T-helper 2 cell treated with Interferon-gamma antibody and Interleukin-4, amounts not matched to agents 5 μg/mL and 100 μg/mL, for 36 hours (primary cell): ENCODE results near the gene TMEM244.
"Not testable (repeated sequence)": the region's sequence is repeated elsewhere in the genome, so short reads cannot be mapped to it uniquely, and the experiment has no call there.

ENCODE experiments used
- DNase-seq: peaks from one replicate; pipeline ENCODE4 v3.0.0; 2021; ENCODE audit warnings: low spot score
- H3K27ac Mint-ChIP-seq: one replicate; pipeline ENCODE4 v1.8.0; 2021; ENCODE audit warnings: mild to moderate bottlenecking, mixed read lengths
- H3K27me3 Mint-ChIP-seq: one replicate; pipeline ENCODE4 v1.8.0; 2021; ENCODE audit warnings: low read depth, mixed read lengths
- H3K36me3 Mint-ChIP-seq: one replicate; pipeline ENCODE4 v1.8.0; 2021; ENCODE audit warnings: low read depth, mixed read lengths
- H3K4me1 Mint-ChIP-seq: one replicate; pipeline ENCODE4 v1.8.0; 2021; ENCODE audit warnings: low read depth, mixed read lengths
- H3K4me3 Mint-ChIP-seq: one replicate; pipeline ENCODE4 v1.8.0; 2022; ENCODE audit warnings: mild to moderate bottlenecking, moderate library complexity, mixed read lengths
- H3K9me3 Mint-ChIP-seq: one replicate; pipeline ENCODE4 v1.8.0; 2021; ENCODE audit warnings: mixed read lengths

Gene TMEM244

GRCh38 chr6:129884211-129884610, 23.1 kb upstream of the TMEM244 start:
- H3K9me3 Mint-ChIP-seq: peaks cover 19% of the 10 kb centered on the region
- no peak overlapping the region for H3K4me3 Mint-ChIP-seq
- H3K27me3 Mint-ChIP-seq: peaks cover 16% of the 10 kb centered on the region
- DNase-seq: no peak
- peaks cover 9% of the 10 kb centered on the region for H3K4me1 Mint-ChIP-seq
- H3K27ac Mint-ChIP-seq: no peak overlapping the region
- H3K36me3 Mint-ChIP-seq: peaks cover 7% of the 10 kb centered on the region

GRCh38 chr6:129882510-129883023, 21.5 kb upstream of the TMEM244 start:
- H3K36me3 Mint-ChIP-seq: peaks cover 11% of the 10 kb centered on the region
- peaks cover 13% of the 10 kb centered on the region for H3K27me3 Mint-ChIP-seq
- peaks cover 9% of the 10 kb centered on the region for H3K4me1 Mint-ChIP-seq
- peaks cover 23% of the 10 kb centered on the region for H3K9me3 Mint-ChIP-seq
- DNase-seq: peak; percentile 8
- peak overlapping the region; percentile 44 for H3K27ac Mint-ChIP-seq
- H3K4me3 Mint-ChIP-seq: peak overlapping the region; percentile 35

- Mint-ChIP-seq H3K36me3 (peaks cover 13% of the 10 kb centered on the region), H3K9me3 (peaks cover 26% of the 10 kb centered on the region), H3K4me1 (peaks cover 25% of the 10 kb centered on the region)
- not testable (repeated sequence) for H3K27ac Mint-ChIP-seq, DNase-seq, H3K27me3 Mint-ChIP-seq, H3K4me3 Mint-ChIP-seq
Measured at GRCh38 chr6:129877894-129878293, 16.8 kb upstream of the TMEM244 start.

GRCh38 chr6:129875610-129876520, 14.8 kb upstream of the TMEM244 start:
- peak overlapping the region; percentile 38 for H3K4me3 Mint-ChIP-seq
- peaks cover 6% of the 10 kb centered on the region for H3K27me3 Mint-ChIP-seq
- H3K9me3 Mint-ChIP-seq: peaks cover 14% of the 10 kb centered on the region

GRCh38 chr6:129874837-129875236, 13.7 kb upstream of the TMEM244 start:
- H3K27ac Mint-ChIP-seq: no peak overlapping the region
- DNase-seq: no peak
- peaks cover 3% of the 10 kb centered on the region for H3K27me3 Mint-ChIP-seq
- H3K9me3 Mint-ChIP-seq: peaks cover 8% of the 10 kb centered on the region
- peaks cover 18% of the 10 kb centered on the region for H3K4me1 Mint-ChIP-seq
- no peak overlapping the region for H3K4me3 Mint-ChIP-seq
- H3K36me3 Mint-ChIP-seq: peaks cover 6% of the 10 kb centered on the region

More at GRCh38 chr6:129875610-129876520, 14.8 kb upstream of the TMEM244 start:
- DNase-seq: no peak
- peak overlapping the region; percentile 41 for H3K27ac Mint-ChIP-seq
- peaks cover 6% of the 10 kb centered on the region for H3K36me3 Mint-ChIP-seq
- peaks cover 18% of the 10 kb centered on the region for H3K4me1 Mint-ChIP-seq

- H3K4me1 Mint-ChIP-seq: peaks cover 18% of the 10 kb centered on the region
- no peak overlapping the region for H3K4me3 Mint-ChIP-seq
- peaks cover 3% of the 10 kb centered on the region for H3K36me3 Mint-ChIP-seq
- H3K9me3 Mint-ChIP-seq: peaks cover 4% of the 10 kb centered on the region
- peaks cover 3% of the 10 kb centered on the region for H3K27me3 Mint-ChIP-seq
- no peak for DNase-seq
- H3K27ac Mint-ChIP-seq: no peak overlapping the region
Measured at GRCh38 chr6:129872586-129872985, 11.5 kb upstream of the TMEM244 start.

GRCh38 chr6:129871221-129871620, 10.1 kb upstream of the TMEM244 start:
- Mint-ChIP-seq H3K27ac (no peak overlapping the region), H3K27me3 (peaks cover 3% of the 10 kb centered on the region), H3K9me3 (no peaks in the 10 kb centered on the region), H3K4me3 (no peak overlapping the region), H3K4me1 (peaks cover 14% of the 10 kb centered on the region), H3K36me3 (peaks cover 1% of the 10 kb centered on the region)
- DNase-seq: no peak

GRCh38 chr6:129867403-129867802, 6.3 kb upstream of the TMEM244 start:
- H3K4me1 Mint-ChIP-seq: no peaks in the 10 kb centered on the region
- no peak overlapping the region for H3K4me3 Mint-ChIP-seq
- H3K27ac Mint-ChIP-seq: no peak overlapping the region
- DNase-seq: no peak
- peaks cover 3% of the 10 kb centered on the region for H3K27me3 Mint-ChIP-seq
- no peaks in the 10 kb centered on the region for H3K36me3 Mint-ChIP-seq
- no peaks in the 10 kb centered on the region for H3K9me3 Mint-ChIP-seq

- no peaks in the 10 kb centered on the region for H3K36me3 Mint-ChIP-seq
- no peak overlapping the region for H3K27ac Mint-ChIP-seq
- no peak overlapping the region for H3K4me3 Mint-ChIP-seq
- no peaks in the 10 kb centered on the region for H3K4me1 Mint-ChIP-seq
- H3K27me3 Mint-ChIP-seq: no peaks in the 10 kb centered on the region
- no peaks in the 10 kb centered on the region for H3K9me3 Mint-ChIP-seq
- no peak for DNase-seq
Measured at GRCh38 chr6:129866688-129867087, 5.6 kb upstream of the TMEM244 start.

- DNase-seq: no peak
- no peaks in the 10 kb centered on the region for H3K27me3 Mint-ChIP-seq
- H3K27ac Mint-ChIP-seq: no peak overlapping the region
- no peaks in the 10 kb centered on the region for H3K4me1 Mint-ChIP-seq
- H3K9me3 Mint-ChIP-seq: no peaks in the 10 kb centered on the region
- H3K36me3 Mint-ChIP-seq: no peaks in the 10 kb centered on the region
- no peak overlapping the region for H3K4me3 Mint-ChIP-seq
Measured at GRCh38 chr6:129866256-129866655, 5.1 kb upstream of the TMEM244 start.

GRCh38 chr6:129865013-129865412, 3.9 kb upstream of the TMEM244 start:
- DNase-seq: no peak
- Mint-ChIP-seq H3K4me3 (no peak overlapping the region), H3K4me1 (peaks cover 8% of the 10 kb centered on the region), H3K9me3 (no peaks in the 10 kb centered on the region), H3K27me3 (no peaks in the 10 kb centered on the region), H3K27ac (no peak overlapping the region), H3K36me3 (no peaks in the 10 kb centered on the region)

GRCh38 chr6:129863664-129864063, 2.5 kb upstream of the TMEM244 start:
- no peak overlapping the region for H3K27ac Mint-ChIP-seq
- no peaks in the 10 kb centered on the region for H3K9me3 Mint-ChIP-seq
- H3K4me3 Mint-ChIP-seq: no peak overlapping the region
- DNase-seq: no peak
- no peaks in the 10 kb centered on the region for H3K36me3 Mint-ChIP-seq
- no peaks in the 10 kb centered on the region for H3K27me3 Mint-ChIP-seq
- H3K4me1 Mint-ChIP-seq: peaks cover 8% of the 10 kb centered on the region

- no peak overlapping the region for H3K4me3 Mint-ChIP-seq
- no peaks in the 10 kb centered on the region for H3K36me3 Mint-ChIP-seq
- no peaks in the 10 kb centered on the region for H3K9me3 Mint-ChIP-seq
- DNase-seq: no peak
- no peak overlapping the region for H3K27ac Mint-ChIP-seq
- H3K27me3 Mint-ChIP-seq: peaks cover 2% of the 10 kb centered on the region
- peaks cover 8% of the 10 kb centered on the region for H3K4me1 Mint-ChIP-seq
Measured at GRCh38 chr6:129859524-129859923, 1.6 kb downstream of the TMEM244 start.

- H3K27ac Mint-ChIP-seq: no peak overlapping the region
Measured at GRCh38 chr6:129857838-129858237, 3.3 kb downstream of the TMEM244 start.

More at GRCh38 chr6:129857838-129858237, 3.3 kb downstream of the TMEM244 start:
- DNase-seq: no peak
- no peaks in the 10 kb centered on the region for H3K36me3 Mint-ChIP-seq
- H3K4me1 Mint-ChIP-seq: peaks cover 8% of the 10 kb centered on the region
- H3K9me3 Mint-ChIP-seq: no peaks in the 10 kb centered on the region
- H3K4me3 Mint-ChIP-seq: no peak overlapping the region
- peaks cover 3% of the 10 kb centered on the region for H3K27me3 Mint-ChIP-seq
